GM19025 (cell line): ENCODE data around the gene FAAP100.
"Not testable (repeated sequence)": the region's sequence is repeated elsewhere in the genome, so short reads cannot be mapped to it uniquely, and the experiment has no call there.

ENCODE experiments used
- ATAC-seq: cut with Tn5 transposase; IDR thresholded peaks from one replicate; pipeline ENCODE4 v1.9.1; 2021; ENCODE audit warnings: mild to moderate bottlenecking, low read depth, moderate library complexity; ENCODE audit not compliant: unreplicated experiment

FAAP100 gene

GRCh38 chr17:81552244-81553017 lies at the start of gene FAAP100:
Gene FAAP100, minus strand, starts transcription at chr17:81552353. Its CDS starts 23 bp downstream, at chr17:81552330.
- peak; percentile 47 for ATAC-seq

- ATAC-seq: no peak
Observed at GRCh38 chr17:81601525-81602120, 49.5 kb upstream of the FAAP100 start.

- no peak for ATAC-seq
Observed at GRCh38 chr17:81599719-81600486, 47.8 kb upstream of the FAAP100 start.

- no peak for ATAC-seq
Observed at GRCh38 chr17:81593105-81593871, 41.1 kb upstream of the FAAP100 start.

GRCh38 chr17:81591971-81592370 lies 39.8 kb upstream of the FAAP100 start:
- no peak for ATAC-seq

GRCh38 chr17:81590121-81590520 lies 38.0 kb upstream of the FAAP100 start:
- no peak for ATAC-seq

GRCh38 chr17:81589612-81590011 lies 37.5 kb upstream of the FAAP100 start:
- no peak for ATAC-seq

- ATAC-seq: no peak
Observed at GRCh38 chr17:81586096-81586495, 33.9 kb upstream of the FAAP100 start.

GRCh38 chr17:81584771-81585170 lies 32.6 kb upstream of the FAAP100 start:
- not testable (repeated sequence) for ATAC-seq

- ATAC-seq: no peak
Observed at GRCh38 chr17:81583589-81584342, 31.6 kb upstream of the FAAP100 start.

GRCh38 chr17:81582749-81583148 lies 30.6 kb upstream of the FAAP100 start:
- ATAC-seq: no peak

GRCh38 chr17:81582341-81582740 lies 30.2 kb upstream of the FAAP100 start:
- ATAC-seq: no peak

GRCh38 chr17:81581758-81582157 lies 29.6 kb upstream of the FAAP100 start:
- no peak for ATAC-seq

- ATAC-seq: no peak
Observed at GRCh38 chr17:81580481-81580880, 28.3 kb upstream of the FAAP100 start.

- no peak for ATAC-seq
Observed at GRCh38 chr17:81579821-81580321, 27.7 kb upstream of the FAAP100 start.

GRCh38 chr17:81579298-81579697 lies 27.1 kb upstream of the FAAP100 start:
- no peak for ATAC-seq

- ATAC-seq: no peak
Observed at GRCh38 chr17:81578561-81579225, 26.5 kb upstream of the FAAP100 start.

- no peak for ATAC-seq
Observed at GRCh38 chr17:81578038-81578441, 25.9 kb upstream of the FAAP100 start.
